H54 (cell line): ENCODE data around the gene NKTR.
"Not testable (repeated sequence)": the region's sequence is repeated elsewhere in the genome, so short reads cannot be mapped to it uniquely, and the experiment has no call there.

Source experiments
- DNase-seq: peaks from one replicate; pipeline ENCODE4 v3.0.0; 2011; ENCODE audit warnings: low spot score, mixed read lengths; ENCODE audit not compliant: insufficient read length
- FAIRE-seq: peaks from 3 replicates; lab custom pipeline; 2011; peaks lifted over from hg19 to GRCh38; lab: Jason Lieb, UNC
- POLR2A ChIP-seq: IDR thresholded peaks from 2 replicates; pipeline ENCODE4 v1.6.1; 2011; ENCODE audit warnings: low read depth, mild to moderate bottlenecking, low read length

Gene NKTR

DNA sequence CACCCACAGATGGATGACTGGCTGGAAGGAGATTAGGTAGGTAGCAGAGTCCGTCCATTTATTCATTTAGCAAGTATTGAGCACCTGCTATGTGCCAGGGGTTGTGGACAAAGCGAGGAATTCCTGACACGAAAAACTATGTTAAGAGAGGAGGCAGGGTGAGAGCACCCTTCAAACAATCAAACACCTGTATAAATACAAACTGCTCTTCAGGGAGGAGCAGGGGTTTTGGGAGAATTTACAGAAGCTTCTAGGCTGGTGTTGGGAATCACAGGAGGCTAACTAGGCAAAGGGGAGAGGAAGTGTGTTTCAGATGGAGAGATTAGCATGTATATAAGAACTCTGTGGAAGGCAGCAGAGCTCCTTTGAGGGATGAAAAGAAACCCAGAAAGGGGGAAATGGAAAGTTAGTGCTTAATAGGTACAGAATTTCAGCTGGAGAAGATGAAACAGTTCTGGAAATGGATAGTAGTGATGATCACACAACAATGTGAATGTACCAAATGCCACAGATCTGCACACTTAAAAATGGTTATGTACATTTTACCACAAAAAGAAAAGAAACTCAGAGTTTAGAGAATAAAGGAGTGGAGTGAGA, 17.9 kb upstream of the NKTR start:
- no peak for TF ChIP-seq POLR2A

DNA sequence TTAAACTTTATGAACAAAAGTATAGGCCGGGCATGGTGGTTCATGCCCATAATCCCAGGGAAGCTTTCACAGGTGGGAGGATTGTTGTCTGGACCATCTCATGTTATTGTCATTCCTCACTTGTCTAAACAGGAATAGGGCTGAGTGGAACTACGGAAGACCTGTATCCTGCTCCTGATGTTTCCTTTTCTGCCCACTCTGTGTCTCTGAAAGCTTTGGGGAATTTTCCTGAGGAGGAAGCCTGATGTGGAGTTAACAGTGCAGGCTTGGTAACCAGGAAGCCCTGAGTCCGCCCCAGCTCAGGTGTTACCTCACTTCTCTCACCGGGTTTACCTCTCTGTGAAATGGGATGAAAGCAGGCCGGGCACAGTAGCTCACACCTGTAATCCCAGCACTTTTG, 11.9 kb upstream of the NKTR start:
- no peak for FAIRE-seq
- TF ChIP-seq POLR2A, result no peak

More for the DNA sequence above, 17.9 kb upstream of the NKTR start:
- DNase-seq, result no peak
- no peak for FAIRE-seq

DNA sequence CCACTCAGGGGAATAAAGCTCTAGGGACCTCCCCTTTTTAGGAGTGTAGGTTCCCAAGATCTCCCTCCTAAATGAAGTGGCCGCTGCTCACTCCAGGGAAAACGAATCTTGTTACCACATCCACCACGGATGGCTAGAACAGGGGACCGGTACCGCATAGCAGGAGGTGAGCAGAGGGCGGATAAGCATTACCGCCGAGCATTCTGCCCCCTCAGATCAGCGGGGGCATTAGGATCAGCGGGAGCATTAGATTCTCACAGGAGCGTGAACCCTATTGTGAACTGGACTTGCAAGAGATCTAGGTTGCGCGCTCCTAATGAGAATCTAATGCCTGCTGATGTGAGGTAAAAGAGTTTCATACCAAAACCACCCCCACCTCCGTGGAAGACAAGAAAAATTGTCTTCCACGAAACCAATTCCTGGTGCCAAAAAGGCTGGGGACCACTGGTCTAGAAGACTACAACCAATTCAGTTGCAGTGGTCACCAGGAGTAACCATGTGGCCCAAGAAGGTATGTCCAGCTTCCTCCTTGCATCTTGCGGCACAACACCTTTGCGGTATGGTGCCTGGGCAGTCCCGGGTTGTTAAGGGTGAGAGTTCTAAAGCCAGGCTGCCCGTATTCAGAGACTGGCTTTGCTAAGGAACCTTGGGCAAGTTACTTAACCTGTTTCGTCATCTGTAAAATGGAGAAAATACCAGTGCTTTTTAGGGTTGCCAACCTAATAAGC, 10.9 kb upstream of the NKTR start:
- no peak for DNase-seq
- no peak for TF ChIP-seq POLR2A
- FAIRE-seq, result no peak

More for the DNA sequence above, 11.9 kb upstream of the NKTR start:
- no peak for DNase-seq

DNA sequence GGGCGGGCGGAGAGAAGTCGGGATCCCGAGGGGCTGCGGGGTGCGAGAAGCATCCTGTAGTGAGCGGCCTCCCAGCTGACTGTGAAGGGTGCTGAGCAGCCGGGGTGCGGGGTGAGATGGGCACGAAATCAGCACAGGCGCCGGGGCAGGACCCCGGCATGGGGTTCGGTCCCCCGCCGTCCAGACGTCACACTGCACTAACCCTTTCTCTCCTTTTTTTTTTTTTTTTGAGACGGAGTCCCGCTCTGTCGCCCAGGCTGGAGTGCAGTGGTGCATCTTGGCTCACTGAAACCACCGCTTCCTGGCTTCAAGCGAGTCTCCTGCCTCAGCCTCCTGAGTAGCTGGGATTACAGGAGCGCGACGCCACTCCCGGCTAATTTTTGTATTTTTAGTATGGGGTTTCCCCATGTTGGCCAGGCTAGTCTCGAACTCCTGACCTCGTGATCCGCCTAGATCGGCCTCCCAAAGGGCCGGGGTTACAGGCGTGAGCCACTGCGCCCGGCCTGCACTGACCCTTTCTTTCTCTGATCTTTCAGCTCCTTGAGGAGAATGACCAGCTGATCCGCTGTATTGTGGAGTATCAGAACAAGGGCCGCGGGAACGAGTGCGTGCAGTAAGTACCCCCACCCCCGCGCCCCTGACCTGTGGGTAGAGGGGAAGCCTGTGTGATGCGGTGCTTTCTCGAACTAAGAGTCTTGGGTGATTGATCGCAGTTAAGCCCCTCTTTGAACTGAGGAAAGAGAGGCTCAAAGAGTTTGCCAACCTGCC, 9.3 kb upstream of the NKTR start:
- DNase-seq (no peak), FAIRE-seq (no peak)
- TF ChIP-seq POLR2A, result no peak

DNA sequence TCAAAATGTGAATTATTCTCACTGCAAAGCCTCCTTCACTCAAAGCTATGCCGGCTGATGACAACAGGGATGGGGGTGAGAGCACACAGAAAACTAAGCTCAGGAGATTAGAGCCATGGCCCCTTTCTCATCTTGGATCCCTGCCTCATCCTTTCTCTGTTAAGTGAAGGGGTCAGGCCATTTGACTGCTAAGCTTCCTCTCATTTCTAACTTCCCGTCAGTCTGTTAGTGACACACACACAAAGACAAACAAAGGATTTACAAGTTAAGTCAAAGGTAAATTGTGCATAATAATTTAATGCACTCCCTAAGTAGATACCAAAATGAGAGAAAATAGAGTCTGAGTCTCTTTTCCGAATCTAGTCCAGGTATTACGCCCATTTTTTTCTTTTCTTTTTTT, 8.7 kb upstream of the NKTR start:
- no peak for DNase-seq
- FAIRE-seq, result no peak
- no peak for TF ChIP-seq POLR2A

DNA sequence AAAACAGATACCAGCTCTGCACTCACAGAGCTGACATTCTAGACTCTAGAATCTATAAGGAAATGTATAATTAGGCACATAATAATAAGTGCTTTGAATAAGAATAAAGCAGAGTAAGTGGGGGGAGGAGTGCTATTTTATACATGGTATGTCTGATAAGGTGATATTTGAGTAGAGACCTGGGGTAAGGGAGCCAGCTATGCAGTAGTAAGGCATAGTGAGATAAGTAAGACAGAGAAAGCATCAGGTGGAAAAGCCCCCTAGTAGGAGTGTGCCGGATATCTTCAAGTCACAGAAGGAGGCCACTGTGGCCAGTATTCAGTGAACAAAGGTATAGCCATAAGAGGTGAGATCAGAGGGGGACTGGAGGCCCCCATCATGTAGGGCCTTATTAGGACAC, 6.9 kb upstream of the NKTR start:
- TF ChIP-seq POLR2A, result no peak
- no peak for DNase-seq
- FAIRE-seq, result no peak

DNA sequence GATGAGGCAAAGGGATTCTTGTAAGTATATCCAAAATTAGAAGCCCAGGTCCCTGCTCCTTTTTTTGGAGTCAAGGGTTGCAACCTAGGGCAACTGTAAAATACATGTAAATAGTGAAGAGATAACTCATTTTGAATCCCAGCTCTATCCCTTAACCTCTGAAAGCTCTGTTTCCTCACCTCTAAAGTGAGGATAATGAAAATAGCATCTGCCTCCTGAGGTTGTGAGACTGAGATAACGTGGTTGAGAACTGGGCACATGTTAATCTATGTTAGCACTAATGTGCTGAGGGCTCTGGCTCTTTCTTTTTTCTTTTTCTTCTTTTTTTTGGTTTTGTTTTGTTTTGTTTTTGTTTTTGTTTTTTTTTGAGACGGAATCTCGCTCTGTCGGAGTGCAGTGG, 4.8 kb upstream of the NKTR start:
- no peak for TF ChIP-seq POLR2A
- no peak for FAIRE-seq

DNA sequence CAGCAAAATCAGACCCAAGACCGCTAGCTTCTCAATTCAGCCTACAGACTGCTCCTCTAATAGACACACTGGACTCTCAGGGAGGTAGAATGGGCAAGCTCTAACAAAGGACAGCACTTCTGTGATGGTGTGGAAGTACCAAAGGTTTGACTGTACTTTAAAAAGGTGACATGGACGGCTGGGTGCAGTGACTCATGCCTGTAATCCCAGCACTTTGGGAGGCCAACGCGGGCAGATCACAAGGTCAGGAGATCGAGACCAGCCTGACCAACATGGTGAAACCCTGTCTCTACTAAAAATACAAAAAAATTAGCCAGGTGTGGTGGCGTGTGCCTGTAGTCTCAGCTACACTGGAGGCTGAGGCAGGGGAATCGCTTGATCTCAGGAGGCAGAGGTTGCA, 3.4 kb upstream of the NKTR start:
- DNase-seq, result not testable (repeated sequence)
- FAIRE-seq, result peak; percentile 30

More for the DNA sequence above, 4.8 kb upstream of the NKTR start:
- DNase-seq, result no peak

DNA sequence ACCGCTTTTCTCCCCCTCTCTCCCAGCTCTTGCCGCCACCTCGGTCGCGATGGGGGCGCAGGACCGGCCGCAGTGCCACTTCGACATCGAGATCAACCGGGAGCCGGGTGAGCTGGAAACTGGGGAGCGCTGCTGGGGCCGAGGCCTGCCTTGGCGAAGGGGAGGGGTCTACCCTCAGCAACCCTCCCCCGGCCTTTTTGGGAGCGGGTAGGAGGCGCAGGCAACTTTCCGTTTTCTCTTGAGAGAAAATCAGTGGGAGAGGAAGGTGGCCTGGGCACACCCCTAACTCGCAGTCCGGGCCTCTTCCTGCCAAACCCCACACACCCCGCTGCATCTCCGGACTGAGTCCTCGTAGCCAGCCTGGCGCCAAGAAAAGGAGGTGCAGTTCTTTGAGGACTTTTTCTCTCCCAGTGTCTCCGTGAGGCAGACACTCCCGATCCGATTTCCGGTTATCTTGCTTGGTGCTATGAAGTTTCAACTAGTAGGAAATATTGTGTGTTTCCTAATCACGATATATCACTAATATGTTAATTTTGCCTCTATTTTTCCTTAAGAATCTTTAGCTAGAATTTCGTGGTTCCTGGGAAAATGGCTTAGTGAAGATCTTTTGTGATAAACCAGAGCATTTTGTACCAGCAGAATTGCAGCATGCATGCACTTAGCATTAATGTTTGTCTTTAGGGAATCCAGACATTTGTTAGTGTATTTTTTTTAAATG, 631 bp downstream of the NKTR start:
- FAIRE-seq (peak; percentile 20), DNase-seq (peak; percentile 46)
- no peak for TF ChIP-seq POLR2A

DNA sequence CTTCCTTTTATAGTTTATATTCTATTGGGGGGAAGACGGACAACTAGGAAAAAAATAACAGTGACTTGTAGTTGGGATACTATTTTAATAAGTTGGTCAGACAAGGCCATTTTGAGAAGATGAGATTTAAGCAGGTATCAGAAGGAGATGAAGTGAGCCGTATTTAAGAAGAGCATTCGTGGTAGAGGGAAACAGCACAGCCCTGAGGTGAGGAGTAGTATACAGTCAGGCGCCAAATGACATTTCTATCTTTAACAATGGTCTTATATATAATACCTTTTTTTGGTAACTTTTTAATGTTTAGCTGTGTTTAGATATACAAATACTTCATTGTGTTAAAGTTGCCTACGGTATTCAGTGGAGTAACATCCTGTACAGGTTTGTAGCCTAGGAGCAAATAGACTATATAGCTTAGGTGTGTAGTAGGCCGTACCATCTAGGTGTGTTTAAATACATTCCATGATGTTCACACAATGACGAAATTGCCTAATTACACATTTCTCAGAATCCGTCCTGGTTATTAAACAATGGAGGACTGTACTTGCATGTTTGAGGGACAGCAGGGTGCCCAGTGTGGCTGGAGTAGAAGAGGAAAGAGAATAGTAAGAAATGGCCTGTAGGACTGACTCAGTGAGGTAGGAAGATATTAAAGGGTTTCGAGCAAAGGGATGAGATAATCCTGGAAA, 1.6 kb downstream of the NKTR start:
- TF ChIP-seq POLR2A, result no peak
- no peak for DNase-seq
- no peak for FAIRE-seq

DNA sequence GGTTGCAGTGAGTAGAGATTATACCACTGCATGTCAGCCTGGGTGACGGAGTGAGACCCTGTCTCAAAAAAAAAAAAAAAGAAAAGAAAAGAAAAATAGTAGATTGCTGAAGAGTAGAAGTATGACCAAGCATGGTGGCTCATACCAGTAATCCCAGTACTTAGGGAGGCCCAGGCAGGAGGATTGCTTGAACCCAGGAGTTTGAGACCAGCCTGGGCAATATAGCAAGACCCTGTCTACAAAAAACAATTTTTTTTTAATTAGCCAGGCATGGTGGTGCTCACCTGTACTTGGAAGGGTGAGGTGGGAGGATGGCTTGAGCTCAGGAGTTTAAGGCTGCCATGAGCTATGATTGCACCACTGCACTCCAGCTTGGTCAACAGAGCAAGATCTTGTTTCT, 2.5 kb downstream of the NKTR start:
- DNase-seq (no peak), FAIRE-seq (no peak)
- TF ChIP-seq POLR2A, result no peak

DNA sequence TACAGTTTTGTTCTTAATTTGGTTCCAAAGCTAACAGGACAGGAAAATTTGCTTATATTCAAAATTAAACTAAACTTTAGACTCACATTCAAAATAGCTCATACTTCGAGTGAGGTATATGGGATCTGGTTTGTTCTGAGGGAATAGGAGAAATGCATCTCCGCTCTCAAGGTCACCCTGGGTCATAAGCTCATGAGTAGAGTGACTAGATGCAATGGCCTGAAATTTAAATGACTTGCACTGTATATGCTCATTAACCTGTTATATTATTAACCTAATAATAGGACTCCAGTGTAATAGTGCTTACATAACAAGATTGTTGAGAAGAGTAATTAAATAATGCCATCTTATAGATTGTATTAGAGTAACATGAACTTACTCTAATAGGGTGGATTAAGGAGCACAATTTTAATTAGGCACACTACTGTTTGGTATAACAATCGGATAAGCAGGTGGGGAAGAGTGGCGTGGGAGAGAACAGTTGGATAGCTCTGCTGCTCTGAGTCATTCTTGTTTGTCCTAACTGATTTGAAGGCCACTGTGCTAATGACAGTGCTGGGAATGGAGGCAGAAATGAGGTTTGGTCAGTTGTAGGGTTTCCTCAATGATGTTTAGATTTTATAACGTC, 5.2 kb downstream of the NKTR start:
- DNase-seq (no peak), FAIRE-seq (no peak)
- TF ChIP-seq POLR2A, result no peak

DNA sequence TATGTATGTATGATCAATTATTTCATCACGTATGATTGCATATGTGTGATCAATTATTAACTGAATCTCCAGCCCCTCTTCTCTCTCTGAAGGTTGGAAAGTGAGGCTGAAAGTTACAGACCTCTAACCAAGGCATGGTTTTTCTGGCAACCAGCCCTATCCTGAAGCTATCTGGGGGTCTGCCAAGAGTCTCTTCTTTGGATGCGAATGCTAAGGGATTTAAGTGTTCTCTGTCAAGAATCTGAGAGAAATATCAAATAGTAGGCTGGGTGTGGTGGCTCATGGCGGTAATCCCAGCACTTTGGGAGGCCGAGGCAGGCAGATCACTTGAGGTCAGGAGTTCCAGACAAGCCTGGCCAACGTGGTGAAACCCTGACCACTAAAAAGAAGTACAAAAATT, 8.1 kb downstream of the NKTR start:
- FAIRE-seq, result no peak
- no peak for DNase-seq
- no peak for TF ChIP-seq POLR2A
